EH (cell line): ENCODE measurements around the gene MFSD6.

Source experiments
- DNase-seq: peaks from one replicate; pipeline ENCODE4 v3.0.0-alpha.2; 2015; ENCODE audit warnings: low read depth

MFSD6 gene

GRCh38 chr2:190440113-190440512, 32.0 kb downstream of the MFSD6 start:
- DNase-seq, result no peak

GRCh38 chr2:190441564-190441963, 33.4 kb downstream of the MFSD6 start:
- no peak for DNase-seq

GRCh38 chr2:190443055-190443454, 34.9 kb downstream of the MFSD6 start:
- DNase-seq, result no peak

- peak; percentile 24 for DNase-seq
These were observed 35.8 kb downstream of the MFSD6 start for GRCh38 chr2:190443778-190444481.

GRCh38 chr2:190444976-190445375, 36.8 kb downstream of the MFSD6 start:
- no peak for DNase-seq

GRCh38 chr2:190446193-190446592, 38.0 kb downstream of the MFSD6 start:
- no peak for DNase-seq

GRCh38 chr2:190446750-190447516, 38.8 kb downstream of the MFSD6 start:
- DNase-seq, result peak; percentile 45

- DNase-seq, result no peak
These were observed 39.6 kb downstream of the MFSD6 start for GRCh38 chr2:190447766-190448165.

GRCh38 chr2:190449925-190450324, 41.8 kb downstream of the MFSD6 start:
- DNase-seq, result no peak

- no peak for DNase-seq
These were observed 42.2 kb downstream of the MFSD6 start for GRCh38 chr2:190450363-190450762.

- DNase-seq, result peak; percentile 57
These were observed 43.5 kb downstream of the MFSD6 start for GRCh38 chr2:190451561-190452176.

- DNase-seq, result no peak
These were observed 44.3 kb downstream of the MFSD6 start for GRCh38 chr2:190452433-190452832.

- no peak for DNase-seq
These were observed 46.6 kb downstream of the MFSD6 start for GRCh38 chr2:190454795-190455194.

GRCh38 chr2:190455358-190456095, 47.4 kb downstream of the MFSD6 start:
- DNase-seq, result no peak

GRCh38 chr2:190456833-190457232, 48.7 kb downstream of the MFSD6 start:
- DNase-seq, result no peak

GRCh38 chr2:190457256-190457655, 49.1 kb downstream of the MFSD6 start:
- DNase-seq, result no peak

GRCh38 chr2:190458352-190459107, 50.4 kb downstream of the MFSD6 start:
- no peak for DNase-seq

- DNase-seq, result no peak
These were observed 51.7 kb downstream of the MFSD6 start for GRCh38 chr2:190459881-190460280.

- DNase-seq, result no peak
These were observed 52.3 kb downstream of the MFSD6 start for GRCh38 chr2:190460487-190460886.

- DNase-seq, result no peak
These were observed 54.0 kb downstream of the MFSD6 start for GRCh38 chr2:190462181-190462580.

GRCh38 chr2:190462611-190463010, 54.5 kb downstream of the MFSD6 start:
- no peak for DNase-seq

GRCh38 chr2:190465060-190465459, 56.9 kb downstream of the MFSD6 start:
- DNase-seq, result no peak
